SK-N-MC (cell line): Measurements from ENCODE around the gene ARIH2.
"Not testable (repeated sequence)": the region's sequence is repeated elsewhere in the genome, so short reads cannot be mapped to it uniquely, and the experiment has no call there.

Experiments used
- DNase-seq: peaks from one replicate; pipeline ENCODE4 v3.0.0-alpha.2; 2011; ENCODE audit warnings: low read depth, low spot score
- H3K27ac ChIP-seq: fragments of 200-600 bp; sonication (generic); 2 replicates; pipeline ENCODE4 v1.5.1; 2016; ENCODE audit warnings: mixed run types
- H3K36me3 ChIP-seq: fragments of 200-600 bp; sonication (generic); 2 replicates; pipeline ENCODE4 v1.6.1; 2017; ENCODE audit warnings: antibody characterized with exemption, low read length, mixed read lengths; ENCODE audit not compliant: insufficient read depth
- H3K4me3 ChIP-seq: fragments of 200-600 bp; sonication (generic); 2 replicates; pipeline ENCODE4 v1.5.1; 2016
- H3K9ac ChIP-seq: fragments of 200-600 bp; sonication (generic); 2 replicates; pipeline ENCODE4 v1.8.0; 2017; ENCODE audit warnings: mixed run types, mixed read lengths; ENCODE audit not compliant: insufficient read length
- H3K9me3 ChIP-seq: fragments of 200-600 bp; sonication (generic); 2 replicates; pipeline ENCODE4 v1.6.1; 2017; ENCODE audit warnings: low read depth, mild to moderate bottlenecking, antibody characterized with exemption, low read length, moderate library complexity, mixed read lengths
- EZH2 ChIP-seq: fragments of 200-600 bp; sonication (generic); IDR thresholded peaks from one replicate; pipeline ENCODE4 v1.6.1; 2017; ENCODE audit warnings: antibody characterized with exemption
- FOXP2 ChIP-seq: optimal IDR thresholded peaks from 2 replicates; pipeline ENCODE3; 2011; ENCODE audit warnings: mild to moderate bottlenecking, moderate library complexity; ENCODE audit not compliant: insufficient read depth; ENCODE audit errors: extremely low read length, control extremely low read depth
- POLR2AphosphoS5 ChIP-seq: IDR thresholded peaks from 2 replicates; pipeline ENCODE4 v1.6.1; 2012; ENCODE audit warnings: mild to moderate bottlenecking, low read depth, low read length, borderline replicate concordance

Gene ARIH2

DNA sequence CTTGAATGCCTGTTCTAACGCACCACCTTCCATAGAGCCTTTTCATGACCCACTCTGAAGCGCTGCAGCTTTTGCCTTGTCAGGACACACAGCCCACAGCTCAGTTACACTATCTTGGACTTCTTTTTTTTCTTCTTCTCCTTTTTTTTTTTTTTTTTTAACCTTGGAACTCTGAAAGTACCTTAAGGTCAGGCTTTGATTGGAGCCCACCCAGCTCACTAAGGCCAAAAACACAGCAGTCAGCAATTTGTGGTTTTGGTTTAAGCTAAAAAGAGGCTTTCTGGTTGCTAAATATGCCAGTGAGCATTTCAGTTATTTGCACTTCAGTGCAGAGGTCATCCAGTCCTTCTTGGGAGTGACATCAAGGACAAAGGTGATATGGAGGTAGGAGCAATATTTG lies 21.7 kb upstream of the ARIH2 start:
- H3K36me3 ChIP-seq = no peaks in the 10 kb centered on the region
- no peak overlapping the region for H3K27ac ChIP-seq
- H3K9me3 ChIP-seq = no peaks in the 10 kb centered on the region
- no peak overlapping the region for H3K4me3 ChIP-seq
- TF ChIP-seq POLR2AphosphoS5 (no peak), EZH2 (no peak), FOXP2 (no peak)
- no peak overlapping the region for H3K9ac ChIP-seq
- DNase-seq = no peak

DNA sequence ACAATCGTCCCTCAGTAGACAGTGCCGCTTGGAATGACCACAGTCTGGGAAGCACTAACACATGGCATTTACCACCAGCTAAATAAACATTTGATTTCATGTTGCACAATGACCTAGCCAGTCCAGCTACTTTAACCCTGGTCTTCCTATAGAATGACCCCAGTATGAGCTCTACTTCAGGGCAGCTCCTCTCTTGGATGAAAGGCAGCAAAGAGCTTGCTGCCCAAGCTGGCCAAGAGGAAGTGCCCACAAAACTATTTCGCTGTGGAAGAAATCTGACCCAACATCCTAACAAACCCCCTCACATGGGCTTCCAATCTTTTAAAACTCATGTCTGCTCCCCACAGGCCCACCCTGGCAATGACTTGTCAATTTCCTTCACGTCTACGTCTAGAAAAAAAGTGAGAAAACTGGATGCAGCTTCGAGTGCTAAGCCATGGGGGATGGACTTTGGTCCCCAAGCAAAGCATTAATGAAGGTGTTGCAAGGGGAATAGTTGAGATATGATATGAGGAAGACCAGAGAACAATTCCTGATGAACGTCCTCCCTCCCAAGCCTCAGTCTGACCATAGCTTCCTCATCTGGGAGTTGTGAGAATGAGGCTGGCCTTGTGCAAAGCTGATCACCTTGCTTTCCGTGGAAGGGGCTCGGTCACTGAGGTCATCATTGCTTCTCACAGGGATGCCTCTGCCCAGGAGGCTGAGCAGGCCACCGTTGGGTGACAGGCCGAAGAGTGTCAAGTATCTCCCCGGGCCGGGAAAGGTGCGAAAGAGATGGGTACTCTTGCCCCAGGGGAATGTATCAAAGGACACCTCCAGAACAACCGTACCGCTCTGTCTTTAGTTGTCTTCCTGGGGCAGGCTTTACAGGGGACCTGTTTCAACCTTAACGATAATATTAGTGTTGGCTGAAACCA lies 20.9 kb upstream of the ARIH2 start:
- Histone ChIP-seq H3K27ac (no peak overlapping the region), H3K4me3 (peak overlapping the region; percentile 74), H3K9me3 (no peaks in the 10 kb centered on the region), H3K9ac (no peak overlapping the region), H3K36me3 (no peaks in the 10 kb centered on the region)
- DNase-seq = no peak
- TF ChIP-seq POLR2AphosphoS5 (no peak), FOXP2 (no peak), EZH2 (no peak)

- no peak for DNase-seq
- no peak within 1 kb of the TSS for H3K9ac ChIP-seq
- no peak within 1 kb of the TSS for H3K27ac ChIP-seq
- TF ChIP-seq EZH2 (no peak), POLR2AphosphoS5 (peak; percentile 50; the same call in 1 of the 2 replicates)
- H3K9me3 ChIP-seq = no peaks in the 10 kb centered on the region
- H3K4me3 ChIP-seq = peak within 1 kb of the TSS; percentile 74
- H3K36me3 ChIP-seq = no peaks in the 10 kb centered on the region
Observed at GRCh38 chr3:48898383-48899234, 20.0 kb upstream of the ARIH2 start, which contains the start of gene SLC25A20. SLC25A20 (minus strand) TSS chr3:48898882; CDS start chr3:48898794, 88 bp downstream.

DNA sequence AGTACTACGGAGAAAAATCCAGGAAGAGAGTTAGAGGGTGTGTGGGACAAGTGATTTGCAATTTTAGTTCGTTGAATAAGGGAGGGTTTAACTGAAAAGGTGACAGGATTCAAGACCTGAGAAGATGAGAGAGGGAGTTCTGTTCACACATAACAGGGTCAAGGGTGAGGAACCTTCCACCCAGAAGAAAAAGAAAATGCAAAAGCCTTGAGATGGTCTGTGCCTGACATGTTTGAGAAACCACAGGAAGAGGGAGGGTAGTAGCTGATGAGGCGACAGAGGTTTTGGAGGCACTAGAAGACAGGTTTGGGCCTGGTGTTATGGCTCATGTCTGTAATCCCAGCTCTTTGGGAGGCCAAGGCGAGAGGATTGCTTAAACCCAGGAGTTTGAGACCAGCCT lies 19.4 kb upstream of the ARIH2 start:
- no peak overlapping the region for H3K27ac ChIP-seq
- DNase-seq = no peak
- H3K9ac ChIP-seq = no peak overlapping the region

GRCh38 chr3:48907026-48907425 lies 11.6 kb upstream of the ARIH2 start:
- not testable (repeated sequence) for H3K36me3 ChIP-seq, H3K4me3 ChIP-seq, H3K9ac ChIP-seq, H3K27ac ChIP-seq, H3K9me3 ChIP-seq, DNase-seq

More for the DNA sequence above, 19.4 kb upstream of the ARIH2 start:
- Histone ChIP-seq H3K4me3 (peak overlapping the region; percentile 74), H3K9me3 (no peaks in the 10 kb centered on the region), H3K36me3 (no peaks in the 10 kb centered on the region)
- TF ChIP-seq POLR2AphosphoS5 (no peak), FOXP2 (no peak), EZH2 (no peak)

- TF ChIP-seq FOXP2 (no peak), POLR2AphosphoS5 (no peak), EZH2 (no peak)
- Histone ChIP-seq H3K27ac (no peak overlapping the region), H3K4me3 (no peak overlapping the region), H3K9ac (no peak overlapping the region), H3K36me3 (no peaks in the 10 kb centered on the region), H3K9me3 (no peaks in the 10 kb centered on the region)
- no peak for DNase-seq
Observed at GRCh38 chr3:48915296-48915695, 3.3 kb upstream of the ARIH2 start.

DNA sequence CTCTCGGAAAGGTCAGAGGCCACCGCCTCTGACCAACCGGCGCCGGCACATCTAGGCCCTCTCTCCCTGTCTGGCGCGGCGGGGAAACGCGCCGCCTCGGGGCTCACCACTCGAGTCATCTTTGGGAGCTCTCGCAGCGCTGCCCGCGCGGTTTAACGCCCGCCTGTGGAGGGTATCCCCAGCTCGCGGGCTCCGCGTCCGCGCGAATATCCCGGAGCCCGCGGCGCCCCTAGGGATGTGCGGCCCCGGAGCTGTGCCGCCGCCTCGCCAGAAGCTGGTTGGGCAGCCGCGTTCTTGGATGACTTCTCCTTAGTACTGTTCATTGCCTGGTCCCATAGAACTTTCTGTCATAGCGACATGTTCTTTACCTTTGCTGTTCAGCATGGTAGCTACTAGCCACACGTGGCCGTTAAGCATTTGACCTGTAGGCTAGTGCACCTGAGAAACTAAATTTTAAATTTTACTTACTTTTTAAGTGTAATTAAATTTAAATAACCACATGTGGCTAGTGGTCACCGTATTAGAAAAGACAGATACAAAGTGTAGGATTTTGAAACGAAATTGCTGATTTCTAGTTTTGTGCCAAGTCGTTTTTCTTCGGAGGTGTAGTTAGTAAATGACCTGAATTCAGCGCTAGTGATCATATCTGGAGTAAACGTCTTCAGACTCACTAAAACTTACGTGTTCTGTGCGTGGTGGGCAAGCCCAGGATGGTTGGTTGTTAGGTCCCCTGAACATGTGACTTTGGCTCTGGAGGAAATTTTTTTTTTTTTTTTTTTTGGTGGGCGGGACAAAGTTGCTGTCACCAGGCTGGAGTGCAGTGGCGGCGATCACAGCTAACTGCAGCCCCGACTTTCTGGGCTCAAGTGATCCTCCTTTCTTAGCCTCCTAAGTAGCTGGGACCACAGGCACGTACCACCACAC lies 835 bp downstream of the ARIH2 start:
- Histone ChIP-seq H3K27ac (0 out of 2 replicates have a peak overlapping the region, but pooled peaks have one; percentile 31), H3K36me3 (no peaks in the 10 kb centered on the region), H3K9ac (peak overlapping the region; percentile 85), H3K4me3 (peak overlapping the region; percentile 88), H3K9me3 (no peaks in the 10 kb centered on the region)
- no peak for TF ChIP-seq EZH2
- TF ChIP-seq POLR2AphosphoS5 = 0 out of 2 replicates have a peak, but pooled peaks have one; percentile 28
- TF ChIP-seq FOXP2 = no peak
- DNase-seq = no peak
